ELR (cell line): ENCODE results near the gene ARHGAP26.
A peak's percentile ranks its signal among the peaks of the same experiment; 100 is the strongest.

ENCODE experiments used
- DNase-seq: peaks from one replicate; pipeline ENCODE4 v3.0.0-alpha.2; 2015; ENCODE audit warnings: low read depth

ARHGAP26 gene

GRCh38 chr5:142783601-142784341 is 13.6 kb downstream of the ARHGAP26 start:
- DNase-seq: no peak

GRCh38 chr5:142784401-142784955 is 14.3 kb downstream of the ARHGAP26 start:
- no peak for DNase-seq

- DNase-seq: peak; percentile 18
Measured at GRCh38 chr5:142785206-142785605, 15.0 kb downstream of the ARHGAP26 start.

- DNase-seq: no peak
Measured at GRCh38 chr5:142789206-142789605, 19.0 kb downstream of the ARHGAP26 start.

GRCh38 chr5:142792012-142792864 is 22.1 kb downstream of the ARHGAP26 start:
- no peak for DNase-seq

GRCh38 chr5:142792865-142793232 is 22.7 kb downstream of the ARHGAP26 start:
- DNase-seq: no peak

- DNase-seq: no peak
Measured at GRCh38 chr5:142794537-142794936, 24.4 kb downstream of the ARHGAP26 start.

- no peak for DNase-seq
Measured at GRCh38 chr5:142795251-142795650, 25.1 kb downstream of the ARHGAP26 start.

GRCh38 chr5:142796492-142797109 is 26.4 kb downstream of the ARHGAP26 start:
- DNase-seq: no peak

- no peak for DNase-seq
Measured at GRCh38 chr5:142797420-142797819, 27.2 kb downstream of the ARHGAP26 start.

GRCh38 chr5:142798099-142798770 is 28.1 kb downstream of the ARHGAP26 start:
- DNase-seq: no peak

- no peak for DNase-seq
Measured at GRCh38 chr5:142800776-142801494, 30.8 kb downstream of the ARHGAP26 start.

- no peak for DNase-seq
Measured at GRCh38 chr5:142801495-142801871, 31.3 kb downstream of the ARHGAP26 start.

- DNase-seq: no peak
Measured at GRCh38 chr5:142803428-142804125, 33.4 kb downstream of the ARHGAP26 start.

GRCh38 chr5:142805339-142805738 is 35.2 kb downstream of the ARHGAP26 start:
- DNase-seq: no peak

- no peak for DNase-seq
Measured at GRCh38 chr5:142806841-142807267, 36.7 kb downstream of the ARHGAP26 start.

- no peak for DNase-seq
Measured at GRCh38 chr5:142807372-142807911, 37.3 kb downstream of the ARHGAP26 start.

- no peak for DNase-seq
Measured at GRCh38 chr5:142808878-142809598, 38.9 kb downstream of the ARHGAP26 start.

GRCh38 chr5:142810081-142810480 is 39.9 kb downstream of the ARHGAP26 start:
- DNase-seq: no peak
